SK-N-SH treated with all-trans-retinoic acid at 6 μM for 48 hours (cell line): ENCODE measurements around the gene KCNG4.
"Not testable (repeated sequence)": the region's sequence is repeated elsewhere in the genome, so short reads cannot be mapped to it uniquely, and the experiment has no call there.

Experiments
- ATAC-seq: fragments of 200-7000 bp; cut with Tn5 transposase; 3 replicates; pipeline ENCODE4 v1.9.1; 2020; ENCODE audit warnings: mild to moderate bottlenecking, moderate library complexity
- ARNTL ChIP-seq: fragments of 450-650 bp; formaldehyde crosslinking; IDR thresholded peaks from 2 replicates; pipeline ENCODE4 v1.5.0; 2020; ENCODE audit warnings: low read depth, mild to moderate bottlenecking, moderate library complexity, borderline replicate concordance
- BACH2 ChIP-seq: fragments of 250-450 bp; sonication (Bioruptor Pico); IDR thresholded peaks from 2 replicates; pipeline ENCODE4 v1.9.0; 2021; ENCODE audit warnings: mild to moderate bottlenecking, borderline replicate concordance
- CSDC2 ChIP-seq: fragments of 250-450 bp; sonication (Bioruptor Pico); IDR thresholded peaks from 2 replicates; pipeline ENCODE4 v1.5.0; 2020; ENCODE audit warnings: mild to moderate bottlenecking, moderate library complexity
- CSRNP3 ChIP-seq: fragments of 250-450 bp; sonication (Bioruptor Pico); IDR thresholded peaks from 2 replicates; pipeline ENCODE4 v1.5.1; 2021; ENCODE audit warnings: mild to moderate bottlenecking, moderate library complexity
- ESRRG ChIP-seq: fragments of 250-450 bp; sonication (Bioruptor Pico); IDR thresholded peaks from 2 replicates; pipeline ENCODE4 v1.6.1; 2021; ENCODE audit warnings: mild to moderate bottlenecking
- GLIS3 ChIP-seq: fragments of 250-450 bp; sonication (Bioruptor Pico); IDR thresholded peaks from 2 replicates; pipeline ENCODE4 v1.5.0; 2020; ENCODE audit warnings: mild to moderate bottlenecking, moderate library complexity
- ISL1 ChIP-seq: fragments of 250-450 bp; sonication (Bioruptor Pico); IDR thresholded peaks from 2 replicates; pipeline ENCODE4 v2.1.2; 2022; ENCODE audit warnings: mild to moderate bottlenecking, moderate library complexity
- OSR1 ChIP-seq: fragments of 250-450 bp; sonication (Bioruptor Pico); IDR thresholded peaks from 2 replicates; pipeline ENCODE4 v1.8.0; 2022; ENCODE audit warnings: moderate library complexity, mild to moderate bottlenecking, inconsistent platforms
- PATZ1 ChIP-seq: fragments of 250-450 bp; sonication (Bioruptor Pico); IDR thresholded peaks from 2 replicates; pipeline ENCODE4 v1.8.0; 2020; ENCODE audit warnings: mild to moderate bottlenecking, moderate library complexity, borderline replicate concordance
- PPARA ChIP-seq: fragments of 250-450 bp; sonication (Bioruptor Pico); IDR thresholded peaks from 2 replicates; pipeline ENCODE4 v1.5.0; 2020; ENCODE audit warnings: mild to moderate bottlenecking, borderline replicate concordance
- RARB ChIP-seq: fragments of 250-450 bp; sonication (Bioruptor Pico); IDR thresholded peaks from 2 replicates; pipeline ENCODE4 v1.8.0; 2021; ENCODE audit warnings: mild to moderate bottlenecking, moderate library complexity
- SNAI2 ChIP-seq: fragments of 250-450 bp; sonication (Bioruptor Pico); IDR thresholded peaks from 2 replicates; pipeline ENCODE4 v1.5.0; 2020; ENCODE audit warnings: mild to moderate bottlenecking, moderate library complexity
- TCF4 ChIP-seq: fragments of 250-450 bp; sonication (Bioruptor Pico); IDR thresholded peaks from 2 replicates; pipeline ENCODE4 v1.8.0; 2021; ENCODE audit warnings: mild to moderate bottlenecking, moderate library complexity, borderline replicate concordance
- TSHZ2 ChIP-seq: fragments of 250-450 bp; sonication (Bioruptor Pico); IDR thresholded peaks from 2 replicates; pipeline ENCODE4 v1.5.0; 2020; ENCODE audit warnings: mild to moderate bottlenecking, moderate library complexity
- ZFP30 ChIP-seq: fragments of 450-650 bp; formaldehyde crosslinking; IDR thresholded peaks from 2 replicates; pipeline ENCODE4 v1.5.0; 2022; ENCODE audit warnings: mild to moderate bottlenecking, moderate library complexity
- ZNF565 ChIP-seq: fragments of 450-650 bp; formaldehyde crosslinking; conservative IDR thresholded peaks from 2 replicates; pipeline ENCODE4 v1.5.0; 2020; ENCODE audit warnings: low read depth, mild to moderate bottlenecking, moderate library complexity
- TF ChIP-seq, protein P1 (sequence below): fragments of 250-450 bp; sonication (Bioruptor Pico); IDR thresholded peaks from 2 replicates; pipeline ENCODE4 v1.8.0; 2021; ENCODE audit warnings: low read depth, mild to moderate bottlenecking, moderate library complexity, borderline replicate concordance
- TF ChIP-seq, protein P2 (sequence below): fragments of 250-450 bp; sonication (Bioruptor Pico); IDR thresholded peaks from 2 replicates; pipeline ENCODE4 v1.5.1; 2020; ENCODE audit warnings: low read depth, mild to moderate bottlenecking, moderate library complexity

KCNG4 gene

GRCh38 chr16:84205976-84206691, 33.7 kb downstream of the KCNG4 start:
- ATAC-seq: no peak

GRCh38 chr16:84205123-84205522, 34.7 kb downstream of the KCNG4 start:
- not testable (repeated sequence) for ATAC-seq

More at GRCh38 chr16:84205976-84206691, 33.7 kb downstream of the KCNG4 start:
- TF ChIP-seq, protein P1, sequence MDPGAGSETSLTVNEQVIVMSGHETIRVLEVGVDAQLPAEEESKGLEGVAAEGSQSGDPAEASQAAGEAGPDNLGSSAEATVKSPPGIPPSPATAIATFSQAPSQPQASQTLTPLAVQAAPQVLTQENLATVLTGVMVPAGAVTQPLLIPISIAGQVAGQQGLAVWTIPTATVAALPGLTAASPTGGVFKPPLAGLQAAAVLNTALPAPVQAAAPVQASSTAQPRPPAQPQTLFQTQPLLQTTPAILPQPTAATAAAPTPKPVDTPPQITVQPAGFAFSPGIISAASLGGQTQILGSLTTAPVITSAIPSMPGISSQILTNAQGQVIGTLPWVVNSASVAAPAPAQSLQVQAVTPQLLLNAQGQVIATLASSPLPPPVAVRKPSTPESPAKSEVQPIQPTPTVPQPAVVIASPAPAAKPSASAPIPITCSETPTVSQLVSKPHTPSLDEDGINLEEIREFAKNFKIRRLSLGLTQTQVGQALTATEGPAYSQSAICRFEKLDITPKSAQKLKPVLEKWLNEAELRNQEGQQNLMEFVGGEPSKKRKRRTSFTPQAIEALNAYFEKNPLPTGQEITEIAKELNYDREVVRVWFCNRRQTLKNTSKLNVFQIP: no peak
- no peak for TF ChIP-seq ISL1 (CRISPR knock-in tag)
- TF ChIP-seq, protein P2, sequence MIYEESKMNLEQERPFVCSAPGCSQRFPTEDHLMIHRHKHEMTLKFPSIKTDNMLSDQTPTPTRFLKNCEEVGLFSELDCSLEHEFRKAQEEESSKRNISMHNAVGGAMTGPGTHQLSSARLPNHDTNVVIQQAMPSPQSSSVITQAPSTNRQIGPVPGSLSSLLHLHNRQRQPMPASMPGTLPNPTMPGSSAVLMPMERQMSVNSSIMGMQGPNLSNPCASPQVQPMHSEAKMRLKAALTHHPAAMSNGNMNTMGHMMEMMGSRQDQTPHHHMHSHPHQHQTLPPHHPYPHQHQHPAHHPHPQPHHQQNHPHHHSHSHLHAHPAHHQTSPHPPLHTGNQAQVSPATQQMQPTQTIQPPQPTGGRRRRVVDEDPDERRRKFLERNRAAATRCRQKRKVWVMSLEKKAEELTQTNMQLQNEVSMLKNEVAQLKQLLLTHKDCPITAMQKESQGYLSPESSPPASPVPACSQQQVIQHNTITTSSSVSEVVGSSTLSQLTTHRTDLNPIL (CRISPR knock-in tag): no peak
- TF ChIP-seq PATZ1 (CRISPR knock-in tag): no peak
- no peak for TF ChIP-seq CSDC2 (CRISPR knock-in tag)
- TF ChIP-seq ZNF565 (CRISPR knock-in tag): no peak
- no peak for TF ChIP-seq TCF4 (CRISPR knock-in tag)
- no peak for TF ChIP-seq ARNTL
- no peak for TF ChIP-seq RARB (CRISPR knock-in tag)

DNA sequence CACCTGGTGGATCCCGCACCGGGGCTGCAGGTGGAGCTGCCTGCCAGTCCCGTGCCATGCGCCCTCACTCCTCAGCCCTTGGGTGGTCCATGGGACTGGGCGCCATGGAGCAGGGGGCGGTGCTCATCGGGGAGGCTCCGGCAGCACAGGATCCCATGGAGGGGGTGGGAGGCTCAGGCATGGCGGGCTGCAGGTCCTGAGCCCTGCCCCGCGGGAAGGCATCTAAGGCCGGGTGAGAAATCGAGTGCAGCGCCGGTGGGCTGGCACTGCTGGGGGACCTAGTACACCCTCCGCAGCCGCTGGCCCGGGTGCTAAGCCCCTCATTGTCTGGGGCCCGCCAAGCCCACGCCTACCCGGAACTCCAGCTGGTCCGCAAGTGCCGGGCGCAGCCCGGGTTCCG, 35.3 kb downstream of the KCNG4 start:
- not testable (repeated sequence) for ATAC-seq

GRCh38 chr16:84199861-84200260, 40.0 kb downstream of the KCNG4 start:
- no peak for TF ChIP-seq PPARA
- no peak for TF ChIP-seq SNAI2
- no peak for TF ChIP-seq CSDC2 (CRISPR knock-in tag)
- no peak for TF ChIP-seq GLIS3
- TF ChIP-seq ARNTL: no peak
- ATAC-seq: no peak

DNA sequence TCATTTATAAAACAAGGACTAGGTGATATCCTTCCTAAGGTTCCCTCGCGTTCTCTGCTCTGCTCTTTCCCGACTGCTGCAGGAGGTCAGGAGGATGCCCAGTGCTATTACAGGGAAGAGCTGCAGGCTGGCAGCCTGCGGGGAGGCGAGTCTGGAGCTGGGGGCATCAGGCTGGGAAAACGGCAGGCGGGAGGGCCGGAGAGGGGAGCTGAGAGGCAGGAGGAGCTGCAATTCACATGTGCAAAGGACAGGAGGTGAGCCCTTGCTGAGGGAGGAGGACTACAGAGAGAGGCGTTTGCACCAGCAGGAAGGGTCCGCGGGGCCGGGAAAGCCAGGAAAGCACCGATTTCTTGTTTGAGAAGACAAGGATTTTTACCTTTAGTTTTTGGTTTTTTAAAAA, 40.7 kb downstream of the KCNG4 start:
- no peak for ATAC-seq
- no peak for TF ChIP-seq GLIS3
- no peak for TF ChIP-seq ESRRG (CRISPR knock-in tag)
- no peak for TF ChIP-seq OSR1 (CRISPR knock-in tag)
- TF ChIP-seq ISL1 (CRISPR knock-in tag): no peak
- no peak for TF ChIP-seq TSHZ2
- TF ChIP-seq BACH2 (CRISPR knock-in tag): no peak
- TF ChIP-seq ZFP30: no peak
- TF ChIP-seq CSRNP3 (CRISPR knock-in tag): no peak
- TF ChIP-seq ARNTL: no peak
